Inferior parietal cortex (tissue), 1 donor: ENCODE data around the gene GFPT2.
"Not testable (repeated sequence)": the region's sequence is repeated elsewhere in the genome, so short reads cannot be mapped to it uniquely, and the experiment has no call there.

Source experiments
- DNase-seq: peaks from one replicate; pipeline ENCODE4 v3.0.0-alpha.2; 2016; ENCODE audit errors: extremely low spot score

GFPT2 gene

DNA sequence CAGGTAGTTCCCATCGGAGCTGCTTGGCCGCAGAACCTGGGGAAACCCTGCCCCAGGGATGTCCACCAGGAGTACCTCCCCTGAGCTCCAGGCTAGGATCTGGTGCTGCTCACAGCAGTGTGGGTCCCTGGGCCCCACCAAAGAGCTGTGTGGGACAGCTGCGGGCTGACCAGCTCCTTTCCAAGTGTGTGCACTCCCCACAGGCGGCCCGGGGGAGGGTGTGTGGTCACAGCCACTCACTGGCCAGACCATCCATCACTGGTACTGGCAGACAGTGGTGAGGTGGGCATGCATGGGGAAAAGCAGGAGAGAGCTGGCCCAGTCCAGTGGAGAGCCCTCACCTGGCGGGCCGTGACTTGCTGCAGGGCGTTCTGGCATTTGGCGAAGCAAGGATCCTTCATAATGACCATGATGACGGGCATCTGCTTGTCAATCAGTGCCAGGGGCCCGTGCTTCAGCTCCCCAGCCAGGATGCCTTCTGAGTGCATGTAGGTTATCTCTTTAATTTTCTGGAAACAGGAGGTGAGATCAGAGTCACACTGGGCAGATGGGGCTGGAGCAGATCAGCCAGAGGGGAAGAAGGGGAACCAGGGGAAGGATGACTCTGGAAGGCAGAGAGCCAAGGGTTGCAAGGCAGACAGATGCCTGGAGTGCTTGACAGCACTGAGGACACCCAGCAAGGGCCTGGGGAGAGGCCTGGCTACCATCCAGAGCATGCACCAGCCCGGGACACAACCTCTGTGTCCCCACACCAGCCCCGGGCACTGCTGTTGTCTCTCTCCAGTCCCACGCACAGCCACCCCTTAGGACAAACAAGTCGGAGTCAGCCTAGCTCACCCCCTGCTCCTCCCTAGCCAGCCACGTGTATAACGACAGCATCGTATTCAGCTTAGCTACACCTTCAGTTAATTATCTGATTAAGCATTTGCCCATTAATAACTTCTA lies 48.4 kb downstream of the GFPT2 start:
- DNase-seq, result no peak

DNA sequence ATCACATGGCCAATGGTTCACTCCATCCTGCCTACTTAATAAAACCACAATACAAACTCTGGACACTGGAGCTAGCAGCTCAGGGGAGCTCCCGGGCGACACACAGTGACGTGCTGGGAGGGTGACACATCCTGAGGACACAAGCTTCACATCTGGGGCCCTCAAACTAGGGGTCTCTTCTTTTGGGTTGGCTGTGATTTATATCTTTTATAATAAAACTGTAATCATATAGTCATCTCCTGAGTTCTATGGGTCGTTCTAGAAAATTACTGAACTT lies 49.2 kb downstream of the GFPT2 start:
- no peak for DNase-seq

DNA sequence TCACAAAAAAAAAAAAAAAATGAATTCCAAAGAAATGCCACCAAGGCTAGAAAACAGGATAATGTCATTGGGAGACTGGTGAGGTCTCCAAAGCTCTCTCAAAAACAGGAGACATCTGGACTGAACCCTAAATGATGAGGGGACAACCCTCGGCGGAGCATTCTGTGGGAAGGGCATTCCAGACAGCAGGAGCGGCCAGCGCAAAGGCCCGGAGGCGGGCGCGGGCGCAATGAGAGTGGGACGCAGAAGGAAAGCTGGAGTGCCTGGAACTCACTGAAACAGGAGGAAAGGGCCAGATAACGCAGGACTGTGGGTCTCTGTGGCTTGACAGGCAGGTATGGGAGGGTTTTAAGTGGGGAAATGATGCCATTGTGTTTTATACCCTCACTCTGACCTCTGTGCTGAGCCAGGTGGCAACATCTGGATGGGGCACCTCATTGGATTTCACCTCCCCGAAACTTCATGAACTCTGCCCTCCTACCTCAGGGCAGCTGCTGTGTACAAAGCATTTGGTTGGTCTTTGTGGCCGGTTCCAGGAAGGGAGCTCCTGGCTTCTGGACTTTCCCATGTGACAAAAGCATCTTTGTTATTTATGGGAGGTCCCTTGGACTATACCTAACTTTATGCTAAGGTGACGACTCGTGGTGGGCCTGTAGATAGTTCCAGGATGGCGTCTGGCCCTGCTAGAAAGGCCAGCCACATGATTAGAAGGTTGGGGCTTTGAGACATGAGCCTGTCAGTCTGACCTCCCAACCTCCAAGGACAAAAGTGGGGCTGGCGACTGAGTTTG lies 49.7 kb downstream of the GFPT2 start:
- no peak for DNase-seq

DNA sequence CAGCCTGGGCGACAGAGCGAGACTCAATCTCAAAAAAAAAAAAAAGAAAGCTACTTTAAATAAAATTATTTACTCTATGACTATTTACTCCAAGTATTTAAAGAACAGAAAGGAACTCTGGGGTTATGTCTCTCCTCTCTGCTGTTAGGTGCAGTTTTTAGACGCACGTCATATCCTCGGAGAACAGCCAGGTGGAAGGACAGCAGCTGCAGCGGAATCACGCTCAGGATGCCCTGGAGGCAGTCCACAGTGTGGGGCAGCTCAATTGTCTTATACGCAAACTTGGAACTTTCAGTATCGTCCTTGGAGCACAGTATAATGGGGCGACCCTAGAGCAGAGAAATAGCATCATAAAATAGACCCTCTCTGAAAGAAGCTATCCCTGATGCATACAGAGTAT lies 50.9 kb downstream of the GFPT2 start:
- no peak for DNase-seq

DNA sequence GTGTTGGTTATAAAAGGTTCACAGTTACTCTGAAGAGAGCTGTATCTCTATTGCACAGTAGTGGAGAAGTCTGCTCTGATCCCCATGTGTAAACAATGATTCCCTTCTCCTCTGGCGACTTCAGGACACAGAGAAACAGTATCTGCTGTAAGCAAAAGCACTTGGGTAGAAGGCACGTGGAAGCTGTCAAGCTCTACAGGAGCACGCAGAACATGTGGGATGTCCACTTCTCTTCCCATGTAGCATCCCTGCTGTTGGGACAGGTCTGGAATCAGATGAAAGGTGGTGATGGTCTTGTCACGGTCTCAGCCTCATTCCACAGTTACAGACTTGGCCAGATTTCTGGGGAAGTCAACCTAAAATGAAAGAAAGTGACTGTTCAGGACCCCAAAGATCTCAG lies 51.9 kb downstream of the GFPT2 start:
- DNase-seq, result no peak

DNA sequence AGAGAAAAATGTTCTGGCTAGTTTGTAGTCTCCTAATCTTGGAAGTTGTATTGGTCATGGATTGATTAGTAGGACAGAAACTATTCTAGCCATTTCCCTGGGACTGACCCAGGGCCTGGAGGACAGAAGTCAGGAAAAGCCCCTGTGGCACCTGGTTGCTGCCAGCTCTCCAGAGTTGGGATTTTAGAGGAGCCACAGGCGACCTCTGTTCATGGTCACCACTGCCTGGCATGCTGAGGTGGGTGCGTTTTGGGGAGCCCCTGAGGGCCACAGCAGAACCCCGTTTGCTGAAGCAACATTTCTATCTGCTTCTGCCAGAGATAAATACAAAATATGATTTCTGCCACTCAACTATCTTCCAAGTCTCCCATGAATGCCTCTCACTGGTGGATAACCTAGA lies 53.6 kb downstream of the GFPT2 start:
- DNase-seq, result no peak

DNA sequence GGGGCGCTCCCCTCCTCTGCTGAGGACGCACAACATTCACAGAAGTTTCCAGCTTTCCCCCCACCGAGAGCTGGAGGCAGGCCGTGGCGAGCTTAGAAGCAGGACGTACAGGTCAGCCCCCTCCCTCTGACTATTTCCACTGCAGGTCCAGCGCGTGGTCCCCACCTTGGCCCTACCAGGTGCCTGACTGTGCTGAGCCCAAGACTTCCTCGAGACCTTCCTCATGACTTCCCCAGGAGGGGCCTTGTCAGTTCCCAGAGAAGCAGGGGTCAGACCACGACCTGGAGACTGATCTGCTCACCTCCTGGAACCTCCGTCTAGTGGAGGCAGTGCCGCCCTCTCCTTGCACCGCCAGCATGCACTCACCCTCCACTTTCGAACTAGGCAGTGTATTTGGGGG lies 54.1 kb downstream of the GFPT2 start:
- DNase-seq, result not testable (repeated sequence)

DNA sequence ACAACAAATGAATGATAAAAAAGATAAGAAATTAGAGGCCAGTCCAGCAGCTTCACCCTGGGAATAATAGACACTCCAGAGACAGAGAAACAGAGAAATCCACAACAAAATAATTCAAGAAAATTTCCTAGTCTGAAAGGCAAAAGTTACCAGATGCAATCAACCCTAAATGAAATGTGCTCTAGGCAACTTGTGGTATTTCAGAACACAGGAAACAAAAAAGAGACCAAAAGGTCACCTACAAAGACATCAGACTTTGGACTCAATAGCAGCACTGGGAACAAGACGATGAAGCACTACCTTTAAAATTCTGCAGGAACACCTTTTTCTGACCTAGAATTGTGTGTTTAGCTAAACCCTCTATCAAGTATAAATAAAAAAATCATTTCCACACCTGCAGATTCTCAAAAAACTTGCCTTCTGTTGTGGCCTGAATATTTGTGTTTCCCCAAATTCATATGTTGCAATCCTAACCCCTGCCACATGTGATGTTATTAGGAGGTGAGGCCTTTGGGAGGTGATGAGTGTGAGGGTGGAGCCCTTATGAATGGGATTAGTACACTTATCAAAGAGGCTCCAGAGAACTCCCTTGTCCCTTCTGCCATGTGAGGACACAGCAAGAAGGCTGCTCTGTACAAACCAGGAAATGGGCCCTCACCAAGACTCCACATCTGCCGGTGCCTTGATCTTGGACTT lies 55.4 kb downstream of the GFPT2 start:
- no peak for DNase-seq

DNA sequence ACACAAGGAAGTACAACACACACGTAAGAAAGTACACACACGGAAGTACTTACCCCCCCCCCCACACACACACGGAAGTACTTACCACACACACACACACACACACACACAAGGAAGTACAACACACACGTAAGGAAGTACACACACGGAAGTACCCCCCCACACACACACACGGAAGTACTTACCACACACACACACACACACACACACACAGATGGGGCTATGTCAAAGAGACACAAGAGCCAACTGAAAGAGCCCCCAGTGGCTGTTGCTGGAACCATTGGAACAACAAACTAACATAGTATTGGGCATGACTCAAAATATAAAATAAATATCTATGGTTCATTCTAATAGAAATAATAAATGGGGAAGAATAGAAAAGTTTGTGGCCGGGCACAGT lies 56.4 kb downstream of the GFPT2 start:
- no peak for DNase-seq

DNA sequence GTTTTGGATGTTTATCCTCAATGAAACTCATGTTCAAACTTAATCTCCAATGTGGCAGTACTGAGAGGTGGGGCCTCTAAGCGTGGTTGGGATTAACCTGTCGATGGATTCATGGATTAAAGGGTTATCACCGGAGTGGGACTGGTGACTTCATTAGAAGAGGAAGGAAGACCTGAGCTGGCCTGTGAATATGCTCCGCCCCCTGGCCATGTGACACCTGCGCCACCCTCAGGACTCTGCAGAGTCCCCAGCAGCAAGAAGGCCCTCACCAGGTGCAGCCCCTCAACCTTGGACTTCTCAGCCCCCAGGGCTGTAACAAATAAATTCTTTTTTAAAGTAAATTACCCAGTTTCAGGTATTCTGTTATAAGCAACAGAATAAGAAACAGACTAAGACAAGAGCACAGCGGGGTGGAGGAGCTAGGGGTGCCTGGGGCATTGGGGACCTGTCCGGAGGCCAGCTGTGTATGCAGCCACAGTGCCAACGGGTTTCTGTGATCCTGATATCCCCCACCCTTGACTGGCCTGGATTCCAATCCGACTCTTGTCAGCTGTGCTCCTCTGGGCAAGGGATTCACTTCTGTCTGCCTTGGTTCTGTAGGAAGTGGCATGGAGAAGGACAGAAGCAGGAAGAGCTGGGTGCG lies 58.1 kb downstream of the GFPT2 start:
- no peak for DNase-seq

DNA sequence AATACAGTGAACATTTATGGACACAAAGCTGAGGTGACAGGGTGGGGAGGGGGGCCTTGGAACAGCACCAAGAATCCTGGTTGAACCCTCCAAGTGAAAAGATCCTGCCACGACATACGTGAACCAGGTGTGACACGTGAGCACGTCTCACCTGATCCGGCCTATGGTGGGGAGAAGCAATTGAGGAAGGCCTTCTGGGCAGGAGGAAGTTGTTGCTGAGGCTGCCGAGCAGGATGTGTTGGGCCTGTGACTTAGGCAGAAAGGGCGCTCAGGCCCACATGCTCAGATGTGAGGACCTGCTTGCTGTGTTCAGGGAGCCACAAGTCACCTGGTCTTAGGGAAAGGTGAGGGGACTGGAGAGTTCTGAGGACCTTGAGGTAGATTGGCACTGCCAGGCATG lies 58.7 kb downstream of the GFPT2 start:
- DNase-seq, result no peak

DNA sequence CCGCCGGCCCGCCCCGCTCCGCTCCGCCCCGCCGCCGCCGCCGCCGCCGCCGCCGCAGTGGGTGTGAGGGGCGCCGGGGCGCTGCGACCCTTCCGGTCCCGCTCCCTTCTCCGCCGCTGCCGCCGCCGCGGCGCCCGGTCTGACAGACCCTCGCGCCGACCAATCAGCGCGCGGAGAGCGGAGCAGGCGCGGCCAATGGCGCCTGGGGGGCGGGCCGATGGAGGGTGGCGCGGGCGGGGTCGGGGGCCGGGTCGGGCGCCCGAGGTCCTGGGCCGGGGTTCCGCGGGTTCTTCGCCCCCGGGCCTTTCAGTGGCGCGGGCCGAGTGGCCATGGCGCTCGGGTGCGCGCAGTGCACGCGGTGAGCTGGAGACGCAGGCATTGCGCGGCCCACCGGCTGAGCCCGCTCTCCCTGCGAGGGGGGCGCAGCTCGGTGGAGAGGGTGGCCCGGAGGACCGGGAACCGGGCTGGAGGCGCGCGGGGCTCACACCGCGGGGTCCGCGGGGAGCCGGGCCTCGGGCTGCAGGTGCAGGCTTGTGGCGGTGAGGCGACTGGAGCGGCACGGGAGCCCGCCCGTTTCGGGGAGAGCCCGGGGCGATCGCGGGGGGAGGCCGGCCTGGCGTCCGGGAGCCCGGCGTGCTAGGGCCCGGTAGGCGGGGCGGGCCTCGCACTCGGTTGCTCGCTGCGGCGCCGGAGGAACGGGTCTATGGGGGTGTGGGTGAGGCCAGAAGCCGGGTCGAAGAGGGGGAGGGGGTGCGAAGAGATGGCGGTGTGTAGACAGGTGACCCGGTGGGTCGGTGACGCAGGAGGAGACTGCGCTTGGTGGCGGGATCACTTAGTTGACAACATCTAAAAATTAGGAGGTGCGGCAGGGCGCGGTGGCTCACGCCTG lies 60.9 kb downstream of the GFPT2 start, which contains the start of gene MAPK9:
Gene MAPK9 (minus strand): TSS at position 141 of the 889 bp plus-strand sequence. CDS start 11,522 bp downstream, outside the sequence.
- peak; percentile 84 for DNase-seq

DNA sequence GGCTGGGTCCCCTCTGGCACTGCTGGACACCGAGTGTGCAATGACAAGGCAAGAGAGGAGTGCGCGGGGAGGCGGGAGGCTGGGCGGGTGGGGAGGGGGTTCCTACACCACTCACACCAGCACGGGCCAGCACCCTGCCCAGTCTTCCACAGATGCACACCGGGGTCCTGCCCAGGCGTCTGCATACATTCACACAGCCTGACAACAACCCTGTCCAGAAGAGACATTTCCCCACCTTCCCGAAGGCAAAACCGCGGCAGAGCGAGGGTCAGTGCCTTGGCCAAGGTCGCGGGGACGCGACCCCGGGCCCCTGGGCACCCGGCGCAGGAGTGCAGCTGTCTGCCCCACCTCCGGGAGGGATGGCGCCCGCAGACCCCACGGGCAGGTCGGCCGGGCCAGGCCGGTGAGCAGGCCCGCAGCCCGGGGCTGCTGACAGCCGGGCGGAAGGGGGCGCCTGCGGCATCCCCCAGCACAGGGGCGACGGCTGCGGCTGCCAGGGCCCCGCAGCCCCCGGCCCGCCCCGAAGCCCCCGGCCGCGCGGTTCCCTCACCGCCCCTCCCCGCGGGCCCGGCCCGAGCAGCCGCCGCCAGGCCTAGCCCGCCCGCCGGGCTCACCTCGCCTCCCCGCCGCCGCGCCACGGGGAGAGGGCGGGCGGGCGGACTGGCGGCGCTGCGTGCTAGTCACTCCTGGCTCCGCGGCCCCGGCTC lies 61.7 kb downstream of the GFPT2 start:
- no peak for DNase-seq

DNA sequence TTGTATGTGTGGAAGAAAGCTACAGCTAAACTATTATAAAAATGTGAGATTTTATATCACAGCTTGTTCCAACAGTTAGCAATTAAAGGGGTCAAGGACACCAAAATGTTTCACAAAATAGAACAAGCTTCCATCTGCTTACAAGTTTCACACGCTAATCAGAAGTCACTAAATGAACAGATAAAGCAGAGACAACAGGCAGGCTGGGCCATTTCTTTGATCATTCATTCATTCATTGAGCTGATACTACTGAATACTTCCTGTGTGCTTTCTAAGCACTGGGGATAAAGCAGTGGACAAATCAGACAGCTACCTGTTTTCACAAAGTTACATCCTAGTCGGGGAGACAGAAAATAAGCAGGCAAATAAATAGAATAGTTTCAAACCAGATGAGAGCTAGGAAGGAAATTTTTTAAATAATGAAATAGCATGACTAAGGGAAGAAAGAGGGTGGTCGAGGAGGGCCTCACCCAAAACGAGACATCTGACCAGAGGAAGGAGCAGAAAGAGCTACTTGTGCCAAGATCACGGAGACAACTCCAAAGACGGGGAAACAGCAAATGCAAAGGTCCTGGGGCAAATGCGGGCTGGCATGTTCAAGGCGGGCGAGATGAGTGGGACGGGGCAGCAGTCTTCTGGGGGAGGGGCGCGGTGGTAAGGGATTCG lies 62.4 kb downstream of the GFPT2 start:
- no peak for DNase-seq

DNA sequence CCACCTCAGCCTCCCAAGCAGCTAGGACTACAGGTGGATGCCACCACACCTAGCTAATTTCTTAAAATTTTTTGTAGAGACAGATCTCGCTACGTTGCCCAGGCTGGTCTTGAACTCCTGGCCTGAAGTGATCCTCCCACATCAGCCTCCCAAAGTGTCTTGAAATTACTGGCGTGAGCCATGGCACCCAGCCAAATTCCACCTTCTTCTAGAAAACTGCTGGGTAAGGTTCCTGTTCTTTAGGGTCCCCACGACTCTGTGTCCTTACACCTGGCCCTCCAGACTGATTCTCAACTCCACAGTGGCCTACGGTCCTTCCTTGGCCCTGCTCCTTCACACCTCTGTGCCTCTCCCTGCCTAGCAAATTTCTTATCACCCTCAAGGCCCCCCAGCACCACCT lies 63.2 kb downstream of the GFPT2 start:
- DNase-seq, result no peak

DNA sequence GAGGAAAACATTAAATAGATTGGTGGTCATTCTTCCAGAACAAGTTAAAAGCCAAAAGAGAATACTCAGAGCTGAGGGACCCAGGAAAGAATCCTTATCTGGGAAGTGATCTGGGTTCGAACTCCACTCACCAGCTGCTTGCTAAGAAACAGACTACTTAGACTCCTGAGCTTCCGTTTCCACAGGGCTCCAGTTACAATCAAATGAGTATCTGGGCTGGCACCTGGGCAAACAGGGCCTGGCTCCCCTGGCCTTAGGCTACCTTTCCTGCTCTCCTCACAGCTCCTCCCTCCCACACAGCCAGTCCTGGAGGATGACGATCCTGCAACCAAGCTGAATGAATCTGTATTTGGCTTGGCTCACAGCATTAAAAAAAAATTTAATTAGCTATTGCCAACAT lies 63.7 kb downstream of the GFPT2 start:
- DNase-seq, result no peak

DNA sequence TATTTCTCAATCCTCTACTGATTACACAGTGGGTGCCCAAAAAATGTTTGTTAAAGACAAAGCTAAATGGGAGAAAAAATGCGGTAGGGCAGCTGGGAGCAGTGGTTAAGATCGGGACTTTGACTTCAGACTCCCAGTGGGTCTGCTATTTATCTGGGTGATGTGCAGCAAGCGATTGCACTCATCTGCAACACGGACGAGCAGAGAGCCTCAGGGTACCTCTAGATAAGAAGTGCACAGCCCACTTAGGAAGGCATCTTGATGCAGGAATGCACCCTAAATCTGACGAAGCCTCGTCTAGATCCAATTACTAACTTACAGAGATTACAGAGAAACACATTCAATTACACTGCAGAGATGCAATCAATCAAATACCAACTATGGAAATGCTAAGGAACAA lies 65.3 kb downstream of the GFPT2 start:
- DNase-seq, result no peak

DNA sequence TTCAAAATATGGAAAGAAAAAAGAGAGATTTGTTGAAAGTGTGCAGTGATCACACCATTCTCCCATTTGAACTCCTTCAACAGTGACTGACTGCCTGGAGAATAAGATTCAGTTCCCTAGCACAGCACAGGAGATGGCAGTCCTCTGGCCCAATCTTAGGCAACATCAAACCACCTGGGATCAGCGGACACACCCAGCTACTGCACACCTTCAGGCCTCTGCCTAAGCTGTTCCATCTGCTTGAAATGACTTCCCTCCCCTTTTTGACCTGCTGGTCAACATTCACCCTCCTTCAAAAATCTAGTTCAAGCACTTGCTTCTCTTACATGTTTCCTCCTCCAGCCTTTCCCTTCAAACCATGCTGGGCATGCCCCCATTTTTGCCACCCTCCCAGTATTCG lies 65.7 kb downstream of the GFPT2 start:
- DNase-seq, result no peak

DNA sequence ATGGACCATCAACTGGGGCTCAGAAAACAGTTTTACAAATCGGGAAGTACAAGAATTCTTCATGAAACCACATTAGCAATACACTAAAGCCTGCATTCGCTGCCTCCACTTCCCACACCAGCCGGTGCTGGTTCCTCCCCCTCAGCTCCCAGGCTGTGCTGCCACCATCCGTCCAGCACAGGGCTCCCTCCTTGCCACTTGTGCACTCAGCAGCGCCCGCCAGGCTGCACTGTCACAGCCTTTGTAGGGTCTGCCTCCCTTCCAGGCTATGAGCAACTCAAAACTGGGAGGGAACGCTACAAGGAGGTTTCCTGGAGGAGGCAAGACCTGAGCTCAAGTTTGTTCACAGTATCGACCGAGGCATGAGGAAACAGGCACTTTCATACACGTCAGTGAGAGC lies 69.0 kb downstream of the GFPT2 start:
- DNase-seq, result peak; percentile 47
